Measurements from ENCODE around the gene EXOC3L2.

- TF ChIP-seq CTCF (IDR thresholded peaks at IDR 0.05) (no peak), ZFX (IDR thresholded peaks at IDR 0.05; ENCODE audit: borderline replicate concordance) (no peak)
Measured at GRCh38 chr19:45234089-45234869, 10.9 kb downstream of the EXOC3L2 start.

Measured in 22Rv1 (cell line).